ENCODE data around the gene SORBS1.

- no peak for TF ChIP-seq GATA1 (IDR thresholded peaks at IDR 0.05; ENCODE audit: low read depth, low read length)
- no peak for TF ChIP-seq POLR2A (IDR thresholded peaks at IDR 0.05; ENCODE audit: low read length)
Observed at GRCh38 chr10:95359466-95359865, 201.7 kb downstream of the SORBS1 start.
